SU-DHL-6 (cell line): Measurements from ENCODE around the gene C1orf141.

Source experiments
- H2AFZ ChIP-seq: fragments of 200-600 bp; sonication (generic); 2 replicates; pipeline ENCODE4 v1.6.1; 2014; ENCODE audit warnings: low read depth, mild to moderate bottlenecking, moderate library complexity, mixed read lengths, antibody characterized with exemption, low read length; ENCODE audit not compliant: severe bottlenecking
- H3F3A ChIP-seq: fragments of 200-600 bp; shearing (Covaris generic); 2 replicates; pipeline ENCODE4 v1.6.0; 2016; ENCODE audit warnings: antibody characterized with exemption, mild to moderate bottlenecking; ENCODE audit not compliant: insufficient read depth
- H3K27ac ChIP-seq: fragments of 200-600 bp; sonication (generic); 2 replicates; pipeline ENCODE4 v1.5.1; 2016; ENCODE audit warnings: low read depth, mild to moderate bottlenecking, low read length, moderate library complexity, mixed read lengths
- H3K27me3 ChIP-seq: fragments of 200-600 bp; sonication (generic), shearing (Covaris generic); 2 replicates; pipeline ENCODE4 v1.6.0; 2014; ENCODE audit warnings: mild to moderate bottlenecking, low read length
- H3K36me3 ChIP-seq: fragments of 200-600 bp; sonication (generic); 2 replicates; pipeline ENCODE4 v1.6.1; 2014; ENCODE audit warnings: mild to moderate bottlenecking, low read length, mixed read lengths
- H3K4me2 ChIP-seq: fragments of 300-600, 200-600 bp; shearing (Covaris generic), sonication (generic); 2 replicates; pipeline ENCODE4 v1.6.0; 2014; ENCODE audit warnings: low read length, low read depth, mild to moderate bottlenecking; ENCODE audit not compliant: poor library complexity, severe bottlenecking
- H3K4me3 ChIP-seq: fragments of 200-600 bp; sonication (generic); 2 replicates; pipeline ENCODE4 v1.5.1; 2014; ENCODE audit warnings: antibody characterized with exemption, low read length, mild to moderate bottlenecking, mixed read lengths; ENCODE audit not compliant: insufficient read depth, poor library complexity, severe bottlenecking
- H3K79me2 ChIP-seq: fragments of 200-600 bp; sonication (generic); 2 replicates; pipeline ENCODE4 v1.6.1; 2014; ENCODE audit warnings: mild to moderate bottlenecking, low read length, moderate library complexity; ENCODE audit not compliant: insufficient read depth
- H3K9ac ChIP-seq: fragments of 200-600 bp; sonication (generic); 2 replicates; pipeline ENCODE4 v1.7.0; 2014; ENCODE audit warnings: mild to moderate bottlenecking, low read length
- H3K9me2 ChIP-seq: fragments of 200-600 bp; sonication (generic); replicated peaks from 2 replicates; pipeline ENCODE4 v1.6.1; 2014; ENCODE audit warnings: low read length; ENCODE audit not compliant: insufficient read depth
- H3K9me3 ChIP-seq: fragments of 200-600 bp; sonication (generic); 2 replicates; pipeline ENCODE4 v1.6.1; 2014; ENCODE audit warnings: low read length, mixed read lengths; ENCODE audit not compliant: insufficient read depth
- H4K20me1 ChIP-seq: fragments of 200-600 bp; sonication (generic); 2 replicates; pipeline ENCODE4 v1.6.1; 2014; ENCODE audit warnings: low read depth, mild to moderate bottlenecking, antibody characterized with exemption, low read length, moderate library complexity, mixed read lengths
- CTCF ChIP-seq: fragments of 200-600 bp; sonication (generic); IDR thresholded peaks from one replicate; pipeline ENCODE4 v1.5.1; 2017; ENCODE audit warnings: antibody characterized with exemption, mild to moderate bottlenecking, low read length, moderate library complexity; ENCODE audit not compliant: insufficient read depth, poor library complexity, severe bottlenecking
- EZH2phosphoT487 ChIP-seq: fragments of 200-600 bp; sonication (generic), shearing (Covaris generic); conservative IDR thresholded peaks from 2 replicates; pipeline ENCODE4 v1.6.1; 2018; ENCODE audit warnings: mild to moderate bottlenecking, antibody characterized with exemption, low read length, moderate library complexity, mixed read lengths

The C1orf141 gene

GRCh38 chr1:67084765-67085318, 49.9 kb downstream of the C1orf141 start:
- Histone ChIP-seq H3K9me3 (no peaks in the 10 kb centered on the region), H3K79me2 (no peaks in the 10 kb centered on the region), H3K27ac (no peak overlapping the region), H3K36me3 (no peaks in the 10 kb centered on the region), H3K4me3 (no peak overlapping the region), H3F3A (no peaks in the 10 kb centered on the region), H3K4me2 (no peak overlapping the region), H2AFZ (no peak overlapping the region), H3K27me3 (no peaks in the 10 kb centered on the region), H4K20me1 (no peaks in the 10 kb centered on the region), H3K9ac (no peak overlapping the region), H3K9me2 (no peaks in the 10 kb centered on the region)
- TF ChIP-seq EZH2phosphoT487 (no peak), CTCF (no peak)

GRCh38 chr1:67078291-67078690, 56.5 kb downstream of the C1orf141 start:
- Histone ChIP-seq H3F3A (no peaks in the 10 kb centered on the region), H2AFZ (no peak overlapping the region), H3K4me2 (no peak overlapping the region), H3K4me3 (no peak overlapping the region), H4K20me1 (no peaks in the 10 kb centered on the region), H3K27ac (no peak overlapping the region), H3K79me2 (no peaks in the 10 kb centered on the region), H3K9me3 (no peaks in the 10 kb centered on the region), H3K9ac (no peak overlapping the region), H3K9me2 (no peaks in the 10 kb centered on the region), H3K27me3 (no peaks in the 10 kb centered on the region), H3K36me3 (no peaks in the 10 kb centered on the region)
- TF ChIP-seq CTCF = no peak
- no peak for TF ChIP-seq EZH2phosphoT487

- H3K27ac ChIP-seq = no peak overlapping the region
- TF ChIP-seq CTCF (no peak), EZH2phosphoT487 (no peak)
- no peaks in the 10 kb centered on the region for H3K79me2 ChIP-seq
- no peaks in the 10 kb centered on the region for H4K20me1 ChIP-seq
- H3K36me3 ChIP-seq = no peaks in the 10 kb centered on the region
- H3K27me3 ChIP-seq = no peaks in the 10 kb centered on the region
- no peak overlapping the region for H3K9ac ChIP-seq
- H3K9me2 ChIP-seq = no peaks in the 10 kb centered on the region
- H3F3A ChIP-seq = no peaks in the 10 kb centered on the region
- H3K9me3 ChIP-seq = no peaks in the 10 kb centered on the region
- H2AFZ ChIP-seq = no peak overlapping the region
- H3K4me3 ChIP-seq = no peak overlapping the region
- no peak overlapping the region for H3K4me2 ChIP-seq
Measured at GRCh38 chr1:67077593-67077992, 57.2 kb downstream of the C1orf141 start.
